IPS-NIHi7 (cell line): ENCODE results near the gene TUBGCP6.
"Not testable (repeated sequence)": the region's sequence is repeated elsewhere in the genome, so short reads cannot be mapped to it uniquely, and the experiment has no call there.

Experiments used
- DNase-seq: peaks from one replicate; pipeline ENCODE4 v3.0.0; 2012; ENCODE audit warnings: mixed read lengths; ENCODE audit errors: extremely low spot score

TUBGCP6 gene

DNA sequence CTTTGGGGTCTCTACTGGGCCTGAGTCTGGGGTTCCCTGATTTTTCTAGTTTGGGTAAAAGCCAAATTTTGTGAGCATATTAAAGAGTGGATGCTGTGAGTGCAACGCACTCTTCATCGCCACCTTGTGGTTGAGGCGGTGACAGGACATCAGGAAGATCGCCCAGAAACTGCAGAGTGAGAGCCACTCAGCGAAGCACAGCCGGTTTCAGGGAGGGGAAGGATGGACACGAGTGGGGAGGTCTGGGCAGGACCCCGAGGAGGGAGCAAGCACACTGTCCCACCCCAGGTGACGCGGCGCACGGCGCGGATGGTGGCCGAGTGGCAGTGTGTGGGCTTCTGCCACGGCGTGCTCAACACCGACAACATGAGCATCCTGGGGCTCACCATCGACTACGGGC, 34.9 kb downstream of the TUBGCP6 start:
- peak; percentile 75 for DNase-seq

DNA sequence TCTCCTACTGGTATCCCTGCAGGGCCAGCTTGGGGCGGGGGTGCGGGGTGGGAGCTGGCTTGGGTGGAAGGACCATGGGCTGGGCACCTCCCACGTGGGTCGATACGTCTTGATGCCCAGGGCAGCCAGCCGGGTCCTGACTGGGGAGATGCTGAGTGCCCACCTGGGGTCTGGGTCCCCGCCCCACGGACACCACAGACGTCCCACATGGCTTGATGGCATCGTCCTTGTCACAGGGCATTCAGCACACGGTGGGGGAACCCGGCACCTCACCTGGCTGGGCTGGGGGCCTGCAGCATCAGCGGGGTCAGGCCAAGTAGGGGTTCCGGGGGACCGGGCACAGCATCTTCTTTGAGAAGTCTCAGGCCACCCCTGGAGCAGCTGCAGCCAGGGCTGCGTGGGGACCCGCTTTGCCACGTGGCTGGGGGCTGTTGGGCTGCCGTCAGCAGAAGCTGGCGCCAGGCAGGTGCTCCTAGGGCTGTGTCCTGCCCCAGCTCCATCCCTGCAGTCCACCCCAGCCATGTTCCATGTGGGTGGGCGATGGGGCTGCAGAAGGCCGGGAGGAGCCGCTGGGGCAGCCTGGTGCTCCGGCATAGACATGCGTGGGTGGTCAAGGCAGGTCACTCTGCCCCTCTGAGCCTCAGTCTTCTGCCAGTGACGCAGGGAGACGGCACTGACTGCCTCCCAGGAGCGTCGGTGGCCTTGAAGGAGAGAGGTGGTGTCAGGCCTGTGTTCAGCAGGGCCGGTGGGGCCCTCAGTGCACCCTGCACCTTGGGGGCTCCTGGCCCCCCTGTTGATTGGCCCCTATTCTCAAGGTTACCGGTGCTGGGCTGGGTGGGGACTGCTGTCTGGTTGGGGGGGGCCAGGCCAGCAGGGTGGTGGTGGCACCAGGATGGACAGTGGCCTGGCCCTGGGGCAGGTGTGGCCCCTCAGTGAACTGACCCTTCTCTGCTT, 35.6 kb downstream of the TUBGCP6 start:
- DNase-seq, result no peak

DNA sequence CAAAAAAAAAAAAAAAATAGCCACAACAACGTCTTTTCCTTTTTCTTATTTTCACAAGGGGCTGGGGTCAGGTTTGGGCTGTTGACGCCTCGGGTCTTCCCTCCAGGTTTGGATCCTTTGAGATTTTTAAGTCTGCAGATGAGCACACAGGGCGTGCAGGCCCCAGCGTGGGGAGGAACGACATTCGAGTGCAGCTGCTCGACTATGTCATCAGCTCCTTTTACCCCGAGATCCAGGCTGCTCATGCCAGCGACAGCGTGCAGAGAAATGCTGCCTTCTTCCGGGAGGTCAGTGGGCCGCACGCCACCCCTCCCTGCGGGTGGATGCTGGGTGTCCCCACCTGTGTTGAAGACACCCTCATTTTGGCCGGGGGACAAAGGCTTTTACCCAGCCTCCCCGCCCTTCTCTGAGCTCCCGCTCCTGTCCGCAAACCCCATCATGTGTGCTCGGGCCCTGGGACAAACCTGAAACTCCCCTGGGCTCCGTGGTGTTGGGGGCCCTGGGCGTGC, 36.3 kb downstream of the TUBGCP6 start:
- no peak for DNase-seq

DNA sequence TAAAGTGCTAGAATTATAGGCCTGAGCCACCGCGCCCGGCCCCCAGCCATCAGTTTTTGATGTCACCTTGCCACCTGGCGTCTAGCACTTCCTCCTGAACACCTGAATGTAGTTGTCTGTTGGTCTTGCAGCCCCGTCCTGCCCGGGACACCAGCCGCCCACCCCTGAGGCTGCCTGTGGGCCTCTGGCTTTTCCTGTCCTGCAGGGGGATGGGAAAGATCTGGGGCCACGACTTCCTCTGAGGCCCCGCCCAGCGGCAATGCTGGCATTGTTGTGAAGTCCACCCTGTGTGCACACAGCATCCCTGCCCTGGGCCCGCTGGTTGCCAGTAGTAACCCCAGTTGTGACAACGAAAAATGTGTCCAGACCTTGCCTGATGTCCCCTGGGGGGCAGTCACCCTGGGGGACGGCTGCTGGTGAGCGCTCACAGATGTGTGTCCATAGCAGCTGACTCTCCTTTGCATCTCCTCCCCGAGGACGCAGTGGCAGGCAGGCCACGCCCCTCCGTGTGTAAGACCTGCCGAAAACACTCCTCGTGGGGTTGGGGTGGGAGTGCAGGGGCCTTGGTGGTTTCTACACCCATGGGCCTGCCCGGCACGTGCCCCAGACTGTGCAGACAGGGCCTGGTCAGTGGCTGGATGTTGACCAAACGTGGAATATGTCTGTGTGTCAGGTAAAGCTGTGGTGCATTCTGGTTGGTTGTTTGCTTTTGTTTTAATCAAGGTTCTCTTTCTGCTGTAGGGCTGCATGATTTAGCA, 37.3 kb downstream of the TUBGCP6 start:
- DNase-seq, result no peak

DNA sequence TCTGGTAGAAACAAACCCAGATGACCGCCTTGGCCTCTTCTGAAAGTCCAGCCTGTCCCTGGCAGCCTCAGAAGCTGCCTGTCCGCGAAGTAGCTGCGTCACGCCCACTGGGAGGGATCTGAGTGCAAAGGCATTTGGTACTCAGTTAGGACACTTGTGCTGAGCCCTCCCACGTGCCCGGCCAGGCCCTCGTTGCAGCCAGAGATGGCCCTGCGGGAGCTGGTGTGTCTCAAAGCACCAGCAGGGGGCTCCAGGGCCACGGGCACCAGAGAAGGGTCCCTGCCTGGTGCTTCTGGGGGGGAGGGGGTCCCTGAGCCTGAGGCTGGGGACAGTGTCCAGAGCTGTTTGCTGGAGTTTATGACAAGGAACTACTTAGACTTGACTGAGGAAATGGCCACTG, 38.2 kb downstream of the TUBGCP6 start:
- DNase-seq, result peak; percentile 83

DNA sequence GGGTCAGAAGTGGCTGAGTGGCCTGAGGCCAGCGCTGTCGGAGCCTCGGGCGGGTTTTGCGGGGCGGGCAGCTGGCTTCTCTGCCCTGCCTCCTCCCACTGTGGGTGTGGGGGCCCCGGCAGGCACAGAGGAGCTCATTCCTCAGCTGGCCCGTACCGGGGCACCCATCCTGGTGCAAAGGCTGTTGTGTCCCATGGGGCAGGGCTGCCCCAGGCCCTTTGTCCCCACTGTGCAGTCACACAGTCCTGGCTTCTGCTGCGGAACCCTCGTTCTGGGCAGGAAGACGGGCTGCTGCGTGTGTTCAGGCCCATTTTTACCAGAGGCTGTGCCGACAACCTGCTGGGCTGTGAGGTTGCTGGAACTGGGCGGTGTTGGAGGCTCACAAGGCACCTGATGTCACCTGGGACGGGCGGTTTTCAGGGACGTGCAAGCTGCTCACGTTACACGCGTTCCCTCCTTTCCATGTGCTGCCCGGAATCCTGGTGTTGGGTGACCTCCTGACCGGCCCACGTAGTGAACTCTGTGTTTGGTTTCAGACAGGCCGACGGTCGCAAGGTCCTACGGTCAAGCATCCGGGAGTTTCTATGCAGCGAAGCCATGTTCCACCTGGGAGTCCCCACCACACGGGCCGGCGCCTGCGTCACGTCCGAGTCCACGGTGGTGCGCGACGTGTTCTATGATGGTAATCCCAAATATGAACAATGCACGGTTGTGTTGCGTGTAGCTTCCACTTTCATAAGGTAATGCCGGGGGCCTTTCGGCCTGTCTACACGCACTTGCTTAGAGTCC, 38.8 kb downstream of the TUBGCP6 start:
- no peak for DNase-seq

DNA sequence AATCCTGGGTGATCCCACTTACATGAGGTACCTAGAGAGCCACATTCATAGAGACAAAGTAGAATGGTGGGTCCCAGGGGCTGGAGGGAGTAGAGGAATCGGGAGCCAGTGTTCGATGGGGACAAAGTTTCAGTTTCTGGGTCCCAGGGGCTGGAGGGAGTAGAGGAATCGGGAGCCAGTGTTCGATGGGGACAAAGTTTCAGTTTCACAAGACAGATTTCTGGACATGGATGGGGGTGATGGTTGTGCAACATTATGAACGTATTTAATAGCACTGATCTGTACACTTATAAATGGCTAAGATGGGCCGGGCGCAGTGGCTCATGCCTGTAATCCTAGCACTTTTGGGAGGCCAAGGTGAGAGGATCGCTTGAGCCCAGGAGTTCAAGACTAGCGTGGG, 39.8 kb downstream of the TUBGCP6 start:
- not testable (repeated sequence) for DNase-seq

DNA sequence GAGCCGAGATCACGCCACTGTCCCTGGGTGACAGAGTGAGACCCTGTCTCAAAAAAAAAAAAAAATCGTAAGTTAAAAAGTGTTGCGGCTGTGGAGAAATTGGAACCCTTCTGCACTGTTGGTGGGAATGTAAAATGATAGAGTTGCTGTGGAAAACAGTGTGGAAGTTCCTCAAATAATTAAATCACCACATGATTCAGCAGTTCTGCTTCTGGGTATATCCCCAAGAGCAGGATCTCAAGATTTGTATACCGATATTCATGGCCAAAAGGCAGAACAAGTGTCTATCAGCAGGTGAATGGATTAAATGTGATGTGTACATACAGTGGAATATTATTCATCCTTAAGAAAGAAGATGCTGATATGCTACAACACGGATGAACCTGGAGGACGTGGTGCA, 40.3 kb downstream of the TUBGCP6 start:
- DNase-seq, result no peak

DNA sequence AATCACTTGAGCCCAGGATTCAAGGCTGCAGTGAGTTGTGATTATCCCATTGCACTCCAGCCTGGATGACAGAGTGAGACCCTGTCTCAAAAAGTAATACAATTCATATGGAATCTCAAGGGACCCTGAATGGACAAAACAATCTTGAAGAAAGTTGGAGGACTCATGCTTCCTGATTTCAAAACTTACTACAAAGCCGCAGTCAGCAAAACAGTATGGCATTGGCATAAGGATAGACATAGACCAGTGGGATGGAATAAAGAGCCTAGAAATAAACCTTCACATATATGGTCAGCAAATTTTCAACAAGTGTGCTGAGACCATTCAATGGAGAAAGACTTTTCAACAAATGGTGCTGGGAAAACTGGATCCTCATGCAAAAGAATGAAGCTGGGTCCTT, 41.5 kb downstream of the TUBGCP6 start:
- DNase-seq, result no peak

DNA sequence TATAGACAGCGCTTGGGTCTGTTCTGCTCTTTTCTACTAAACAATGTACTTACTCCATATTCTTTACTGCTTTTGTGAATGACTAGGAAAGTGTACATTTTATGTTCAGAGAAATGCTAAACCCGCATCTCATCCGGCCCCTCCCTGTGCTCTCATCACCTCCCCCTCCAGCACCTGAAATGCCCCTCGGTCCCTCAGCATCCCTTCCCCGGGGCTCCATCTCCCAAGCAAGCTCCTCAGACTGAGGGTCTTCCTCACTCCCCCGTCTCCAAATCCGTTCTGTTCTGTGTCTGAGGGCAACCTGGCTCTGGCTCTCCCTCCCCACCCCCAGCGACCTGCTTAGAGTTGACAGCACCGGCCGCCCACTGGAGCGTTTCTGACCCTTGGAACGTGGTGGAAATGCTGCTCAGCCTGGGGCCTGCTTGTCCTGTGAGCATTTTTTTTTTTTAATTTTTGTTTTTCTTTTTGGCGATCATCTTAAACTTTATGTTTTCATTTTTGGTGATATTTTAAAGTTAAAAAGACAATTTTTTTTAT, 42.6 kb downstream of the TUBGCP6 start:
- no peak for DNase-seq

DNA sequence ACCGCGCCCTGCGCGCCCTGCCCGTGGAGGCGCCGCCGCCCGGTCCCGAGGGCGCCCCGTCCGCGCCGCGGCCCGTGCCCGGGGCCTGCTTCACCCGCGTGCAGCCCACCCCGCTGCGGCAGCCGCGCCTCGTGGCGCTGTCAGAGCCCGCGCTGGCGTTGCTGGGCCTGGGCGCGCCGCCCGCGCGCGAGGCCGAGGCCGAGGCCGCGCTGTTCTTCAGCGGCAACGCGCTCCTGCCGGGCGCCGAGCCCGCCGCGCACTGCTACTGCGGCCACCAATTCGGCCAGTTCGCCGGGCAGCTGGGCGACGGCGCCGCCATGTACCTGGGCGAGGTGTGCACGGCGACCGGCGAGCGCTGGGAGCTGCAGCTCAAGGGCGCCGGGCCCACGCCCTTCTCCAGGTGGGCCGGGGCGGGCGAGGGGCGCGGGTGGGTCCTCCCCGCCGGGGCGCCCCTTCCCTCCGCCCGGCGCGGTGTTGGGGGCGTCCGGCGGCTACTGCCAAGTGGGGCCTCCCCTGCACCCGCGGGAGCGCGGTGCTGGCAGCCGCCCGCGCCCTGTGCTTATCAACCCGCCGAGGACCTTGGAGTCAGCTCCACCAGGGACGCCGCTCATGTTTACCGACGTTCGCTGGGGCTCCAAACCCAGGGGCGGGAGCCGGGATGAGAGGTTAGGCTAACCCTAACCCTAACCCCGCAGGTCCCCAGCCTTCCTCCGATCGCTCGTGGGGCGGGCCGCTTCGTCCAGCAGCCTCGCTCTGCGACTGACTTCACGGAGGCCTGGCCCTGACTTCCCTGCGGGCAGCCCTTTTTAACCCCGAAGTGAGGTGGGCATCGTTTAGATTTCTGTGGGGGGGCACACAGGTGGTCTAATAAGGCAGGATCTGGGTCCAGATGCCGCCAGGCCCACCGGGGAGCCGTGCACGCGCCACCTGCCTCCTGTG, 43.4 kb downstream of the TUBGCP6 start:
- DNase-seq, result no peak

DNA sequence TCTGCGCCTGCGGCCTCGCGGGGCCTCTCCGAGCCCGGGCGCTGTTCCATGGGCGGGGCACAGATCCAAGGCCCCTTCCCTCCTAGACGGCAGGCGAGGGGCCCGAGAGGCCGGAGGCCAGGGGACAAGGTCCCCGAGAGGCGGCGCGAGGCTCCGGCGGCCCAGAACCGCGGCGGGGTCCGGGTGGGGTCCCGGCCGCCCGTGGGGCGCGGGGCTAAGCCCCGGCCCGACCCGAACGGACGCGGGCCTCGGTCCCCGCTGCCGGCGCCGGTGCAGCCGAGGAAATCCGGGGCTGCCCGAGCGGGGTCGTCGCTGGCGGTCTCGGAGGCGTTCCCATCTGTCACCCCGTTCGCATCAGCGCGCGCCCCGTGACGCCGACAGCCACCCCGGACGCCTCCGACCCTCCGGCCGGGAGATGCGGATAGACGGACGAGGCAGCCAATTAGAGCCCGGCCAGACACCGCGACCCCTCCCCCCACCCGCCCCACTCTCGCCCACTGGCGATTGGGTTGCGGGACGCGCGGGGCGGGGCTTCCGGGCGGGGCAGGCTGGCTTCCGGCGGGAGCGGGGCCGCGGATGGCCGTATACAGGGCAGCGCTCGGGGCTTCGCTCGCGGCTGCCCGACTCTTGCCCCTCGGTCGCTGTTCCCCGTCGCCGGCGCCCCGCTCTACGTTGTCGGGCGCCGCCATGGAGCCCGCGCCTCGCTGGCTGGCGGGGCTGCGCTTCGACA, 44.2 kb downstream of the TUBGCP6 start, which contains the start of gene SELENOO:
TSS of gene SELENOO (plus strand) at position 551 of the 730 bp plus-strand sequence. CDS start at position 577, 26 bp downstream.
- DNase-seq, result peak; percentile 99

DNA sequence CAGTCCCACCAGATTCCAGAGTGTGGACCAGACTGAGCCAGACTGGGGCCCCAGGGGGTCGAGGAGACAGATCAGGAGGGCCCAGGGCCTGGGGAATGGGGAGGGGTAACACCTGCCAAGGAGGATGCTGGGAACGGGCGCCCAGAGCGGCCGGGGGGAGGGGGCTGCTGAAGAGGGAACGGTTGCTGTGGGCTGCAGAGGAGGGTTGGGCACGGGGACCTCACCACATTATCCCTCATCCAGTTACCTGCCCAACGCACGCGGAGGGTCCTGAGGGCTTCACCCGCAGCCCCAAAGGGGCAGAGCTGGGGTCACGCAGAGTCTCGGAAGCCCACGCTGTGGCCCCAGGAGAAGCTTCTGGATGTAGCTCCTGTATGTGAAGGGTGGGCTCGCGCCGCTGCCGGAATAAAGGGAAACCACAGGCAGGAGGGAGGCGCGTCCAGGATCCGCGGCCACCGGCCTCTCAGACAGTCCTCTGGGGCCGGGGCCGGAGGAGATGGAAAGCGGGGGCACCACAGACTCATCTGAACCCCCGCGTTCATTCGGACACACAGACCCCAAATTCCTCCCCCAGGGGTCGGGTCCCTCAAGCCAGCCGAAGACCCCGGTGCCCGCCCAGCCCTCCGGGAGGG, 44.9 kb downstream of the TUBGCP6 start:
- peak; percentile 70 for DNase-seq

DNA sequence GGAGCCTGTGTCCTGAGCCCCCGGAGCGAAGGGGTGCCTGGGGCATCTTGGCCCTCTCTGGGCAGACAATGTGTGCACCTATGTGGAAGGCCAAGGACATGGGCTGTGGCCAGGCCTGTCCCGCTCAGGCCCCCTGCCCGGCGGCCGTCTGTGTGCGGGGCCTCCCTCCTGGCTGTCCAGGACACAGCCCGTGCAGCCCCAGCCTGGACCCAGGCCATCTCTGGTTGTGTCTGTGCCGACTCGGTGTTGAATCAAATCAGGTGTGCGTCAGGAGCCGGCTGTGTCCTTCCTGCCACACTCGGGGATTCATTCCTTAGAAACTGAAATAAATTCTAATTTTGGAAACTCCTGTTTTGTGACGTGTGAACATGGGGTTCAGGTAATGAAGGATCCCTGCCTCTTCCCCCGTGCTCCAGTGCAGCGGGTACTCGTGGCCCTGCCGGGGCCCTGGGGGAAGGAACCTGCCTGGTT, 45.5 kb downstream of the TUBGCP6 start:
- DNase-seq, result no peak

DNA sequence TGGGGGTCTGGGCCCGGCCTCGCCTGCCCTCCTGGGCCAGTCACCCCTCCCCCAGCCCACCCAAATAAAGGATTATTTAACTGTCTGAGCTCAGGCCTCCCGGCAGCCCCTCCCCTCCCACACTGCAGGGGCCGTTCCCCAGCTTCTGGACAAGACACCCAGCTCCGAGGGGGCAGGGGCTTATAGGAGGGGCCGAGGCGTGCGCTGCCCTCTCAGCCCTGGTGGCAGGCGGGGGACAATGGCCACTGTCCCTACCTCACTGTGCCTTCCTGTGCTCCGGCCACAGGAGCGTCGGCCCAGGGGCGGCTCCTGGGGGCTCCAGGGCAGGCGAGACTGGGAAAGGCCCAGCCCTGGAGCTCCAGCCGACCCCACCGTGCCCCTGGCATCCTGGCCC, 46.2 kb downstream of the TUBGCP6 start:
- DNase-seq, result no peak

DNA sequence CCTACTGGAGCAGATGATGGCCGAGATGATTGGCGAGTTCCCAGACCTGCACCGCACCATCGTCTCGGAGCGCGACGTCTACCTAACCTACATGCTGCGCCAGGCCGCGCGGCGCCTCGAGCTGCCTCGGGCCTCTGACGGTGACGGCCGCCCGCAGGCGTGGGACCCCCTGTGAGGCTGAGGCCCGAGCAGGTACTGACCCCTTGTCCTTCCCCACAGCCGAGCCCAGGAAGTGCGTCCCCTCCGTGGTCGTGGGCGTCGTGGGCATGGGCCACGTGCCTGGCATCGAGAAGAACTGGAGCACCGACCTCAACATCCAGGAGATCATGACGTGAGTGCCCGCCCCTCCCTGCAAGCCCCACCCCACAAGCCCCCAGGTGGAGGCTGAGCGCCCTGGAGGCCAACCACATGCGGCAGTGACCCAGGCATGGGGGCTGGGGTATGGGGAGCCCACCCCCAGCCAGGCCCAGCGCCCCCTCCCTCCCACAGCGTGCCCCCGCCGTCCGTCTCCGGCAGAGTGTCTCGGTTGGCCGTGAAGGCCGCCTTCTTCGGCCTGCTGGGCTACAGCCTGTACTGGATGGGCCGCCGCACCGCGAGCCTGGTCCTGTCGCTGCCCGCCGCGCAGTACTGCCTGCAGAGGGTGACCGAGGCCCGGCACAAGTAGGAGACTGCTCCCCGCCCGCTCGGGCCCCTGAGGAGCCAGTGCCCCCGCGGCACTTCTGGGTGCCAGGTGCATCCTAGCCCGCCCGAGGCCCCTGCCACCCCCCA, 46.8 kb downstream of the TUBGCP6 start:
- no peak for DNase-seq

DNA sequence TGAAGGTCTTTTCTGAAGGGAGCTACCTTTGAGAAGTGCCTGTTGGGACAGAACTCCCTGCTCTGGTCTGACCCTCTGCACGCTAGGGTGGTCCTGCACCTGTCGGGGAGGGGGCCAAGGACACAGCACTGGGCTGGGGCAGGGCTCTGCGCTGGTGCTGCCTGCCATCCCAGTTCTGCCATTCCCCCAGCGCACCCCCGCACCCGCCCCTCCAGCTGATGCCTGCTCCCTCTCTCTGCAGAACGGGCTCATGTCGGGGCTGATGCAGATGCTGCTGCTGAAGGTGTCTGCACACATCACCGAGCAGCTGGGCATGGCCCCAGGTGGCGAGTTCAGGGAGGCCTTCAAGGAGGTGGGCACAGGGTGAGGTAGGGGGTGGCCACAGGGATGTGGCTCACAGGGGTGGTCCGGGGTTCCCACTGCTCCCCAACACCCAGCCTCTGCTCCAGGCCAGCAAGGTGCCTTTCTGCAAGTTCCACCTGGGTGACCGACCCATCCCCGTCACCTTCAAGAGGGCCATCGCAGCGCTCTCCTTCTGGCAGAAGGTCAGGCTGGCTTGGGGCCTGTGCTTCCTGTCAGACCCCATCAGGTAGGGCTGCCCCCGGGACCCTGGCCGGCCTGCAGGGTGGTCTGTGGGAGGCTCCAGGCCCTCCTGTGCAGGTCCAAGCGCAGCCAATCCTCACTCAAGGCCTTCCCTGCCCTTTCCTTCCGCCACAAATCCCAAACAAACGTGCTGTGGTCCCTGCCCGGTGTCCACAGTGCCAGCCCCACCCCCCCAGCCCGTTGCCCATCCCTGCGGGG, 47.6 kb downstream of the TUBGCP6 start:
- DNase-seq, result no peak
